ENCODE measurements around the gene CD33.
"Not testable (repeated sequence)": the region's sequence is repeated elsewhere in the genome, so short reads cannot be mapped to it uniquely, and the experiment has no call there.

Gene CD33

GRCh38 chr19:51210874-51211361 lies 14.0 kb upstream of the CD33 start:
- not testable (repeated sequence) for DNase-seq

GRCh38 chr19:51211833-51212232 lies 13.0 kb upstream of the CD33 start:
- DNase-seq, result no peak

GRCh38 chr19:51219307-51219706 lies 5.6 kb upstream of the CD33 start:
- DNase-seq, result no peak

GRCh38 chr19:51219971-51220370 lies 4.9 kb upstream of the CD33 start:
- DNase-seq, result no peak

GRCh38 chr19:51220996-51221395 lies 3.9 kb upstream of the CD33 start:
- DNase-seq, result no peak

GRCh38 chr19:51224163-51224641 lies 678 bp upstream of the CD33 start:
- no peak for DNase-seq

- no peak for DNase-seq
Measured at GRCh38 chr19:51226067-51226466, 1.2 kb downstream of the CD33 start.

- no peak for DNase-seq
Measured at GRCh38 chr19:51227326-51227725, 2.4 kb downstream of the CD33 start.

GRCh38 chr19:51227966-51228365 lies 3.1 kb downstream of the CD33 start:
- DNase-seq, result no peak

- no peak for DNase-seq
Measured at GRCh38 chr19:51240866-51241265, 16.0 kb downstream of the CD33 start.

GRCh38 chr19:51242881-51243630 lies 18.2 kb downstream of the CD33 start:
- DNase-seq, result no peak

- DNase-seq, result no peak
Measured at GRCh38 chr19:51246164-51246552, 21.3 kb downstream of the CD33 start.

- DNase-seq, result no peak
Measured at GRCh38 chr19:51247972-51248590, 23.2 kb downstream of the CD33 start.

- DNase-seq, result no peak
Measured at GRCh38 chr19:51250786-51251467, 26.0 kb downstream of the CD33 start, which contains the start of gene SIGLECL1. SIGLECL1 (plus strand) TSS chr19:51251080; CDS start chr19:51264073, 12,993 bp downstream.

- DNase-seq, result no peak
Measured at GRCh38 chr19:51251468-51251820, 26.6 kb downstream of the CD33 start.

- DNase-seq, result no peak
Measured at GRCh38 chr19:51252306-51253079, 27.6 kb downstream of the CD33 start.

GRCh38 chr19:51253088-51253806 lies 28.4 kb downstream of the CD33 start:
- DNase-seq, result no peak

- DNase-seq, result no peak
Measured at GRCh38 chr19:51256155-51256625, 31.3 kb downstream of the CD33 start.

GRCh38 chr19:51257471-51257870 lies 32.6 kb downstream of the CD33 start:
- no peak for DNase-seq

GRCh38 chr19:51258165-51259160 lies 33.6 kb downstream of the CD33 start:
- no peak for DNase-seq
